Measurements from ENCODE around the gene ZBTB20. TPM values are rescaled to one million over a fixed set of nuclear protein-coding genes. Genes with fewer than 3 reads are reported as not detected.

Gene ZBTB20
- total and polyA plus RNA-seq, 12 donors, result 0.57 to 105 (median 86.8) TPM

- intact Hi-C loops (cut with DNase I), result no loop called here
- Histone ChIP-seq H3K9me3 (no peaks in the 10 kb centered on the region), H3K36me3 (no peaks in the 10 kb centered on the region), H3K4me1 (peaks cover 0 to 62% (median 21%) of the 10 kb centered on the region in 9 donors), H3K27me3 (no peaks in the 10 kb centered on the region), H3K4me3 (no peak overlapping the region), H3K27ac (no peak overlapping the region)
- ATAC-seq, result no peak
- no peak for DNase-seq
- TF ChIP-seq CTCF (IDR thresholded peaks at IDR 0.05), result no peak
- 69 to 96% methylated on average over 2 of the region's 2 CpGs for WGBS, 2 donors
These were observed 710.9 kb downstream of the ZBTB20 start for GRCh38 chr3:114436182-114436581.

GRCh38 chr3:114435386-114436115 is 711.5 kb downstream of the ZBTB20 start:
- DNase-seq, result no peak
- 92 to 94% methylated on average over 5 of the region's 5 CpGs for WGBS, 2 donors
- TF ChIP-seq CTCF (IDR thresholded peaks at IDR 0.05), result no peak
- Histone ChIP-seq H3K4me3 (no peak overlapping the region), H3K36me3 (no peaks in the 10 kb centered on the region), H3K27me3 (no peaks in the 10 kb centered on the region), H3K27ac (no peak overlapping the region), H3K9me3 (no peaks in the 10 kb centered on the region), H3K4me1 (peaks cover 0 to 55% (median 15%) of the 10 kb centered on the region in 9 donors)
- intact Hi-C loops (cut with DNase I), result no loop called here
- no peak for ATAC-seq

- H3K9me3 ChIP-seq, result no peaks in the 10 kb centered on the region
- peaks cover 0 to 36% (median 9%) of the 10 kb centered on the region in 9 donors for H3K4me1 ChIP-seq
- TF ChIP-seq CTCF (IDR thresholded peaks at IDR 0.05), result no peak
- DNase-seq (no peak), ATAC-seq (no peak)
- intact Hi-C loops (cut with DNase I), result no loop called here
- H3K27me3 ChIP-seq, result no peaks in the 10 kb centered on the region
- no peak overlapping the region for H3K27ac ChIP-seq
- 93 to 97% methylated on average over 2 of the region's 2 CpGs for WGBS, 2 donors
- H3K36me3 ChIP-seq, result no peaks in the 10 kb centered on the region
- H3K4me3 ChIP-seq, result no peak overlapping the region
These were observed 714.8 kb downstream of the ZBTB20 start for GRCh38 chr3:114432310-114432709.

- H3K9me3 ChIP-seq, result no peaks in the 10 kb centered on the region
- no peak overlapping the region for H3K27ac ChIP-seq
- H3K36me3 ChIP-seq, result no peaks in the 10 kb centered on the region
- no peaks in the 10 kb centered on the region for H3K27me3 ChIP-seq
- intact Hi-C loops (cut with DNase I), result loop anchor here in 1 of 10 donors (10.0 kb wide), 1 partner anchor 87 kb away; no protein-coding TSS in a partner anchor
- WGBS, 2 donors, result 95% methylated on average over 5 of the region's 5 CpGs
- H3K4me1 ChIP-seq, result peaks cover 0 to 20% (median 8%) of the 10 kb centered on the region in 9 donors
- TF ChIP-seq CTCF (IDR thresholded peaks at IDR 0.05), result no peak
- no peak overlapping the region for H3K4me3 ChIP-seq
- DNase-seq (no peak), ATAC-seq (no peak)
These were observed 719.0 kb downstream of the ZBTB20 start for GRCh38 chr3:114428044-114428595.

Measured in heart right ventricle (tissue), 16 donors.